ENCODE data around the gene CNTNAP2. TPM values are rescaled to one million over a fixed set of nuclear protein-coding genes. Genes with fewer than 3 reads are reported as not detected.

CNTNAP2 gene
- total RNA-seq, 1 experiment from 2014 or later: 64.5 TPM

DNA sequence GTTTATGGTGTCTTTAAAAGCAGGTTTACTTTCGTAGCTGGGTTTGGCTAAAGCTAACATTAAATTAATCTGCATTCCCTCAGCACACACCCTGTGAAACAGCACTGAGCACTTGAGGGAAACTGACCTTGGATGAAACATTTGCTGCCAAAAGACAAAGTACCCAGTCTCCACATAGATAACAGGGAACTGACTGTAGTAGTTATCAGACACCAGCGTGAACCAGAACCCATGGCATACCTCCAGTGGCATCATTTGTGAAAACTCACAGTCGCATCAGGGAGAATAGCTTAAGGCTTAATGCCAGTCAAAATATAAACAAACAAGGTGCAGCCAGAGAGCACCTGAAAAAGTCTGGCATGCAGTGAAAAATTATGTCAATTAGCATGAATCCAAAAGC is 2116.2 kb downstream of the CNTNAP2 start:
- Histone ChIP-seq H3K27ac (ENCODE audit: insufficient read length, low read depth, low read length) (no peak overlapping the region), H2BK120ac (ENCODE audit: low read depth, low read length, poor library complexity, severe bottlenecking) (no peak overlapping the region), H3K23ac (ENCODE audit: insufficient read length, low read depth, low read length) (no peak overlapping the region), H4K20me1 (ENCODE audit: control insufficient read depth, insufficient read depth, insufficient read length) (no peaks in the 10 kb centered on the region), H2AFZ (ENCODE audit: low read length) (no peak overlapping the region), H3K79me2 (ENCODE audit: insufficient read depth, low read length) (no peaks in the 10 kb centered on the region), H3K23me2 (ENCODE audit: insufficient read length, low read depth, low read length, poor library complexity, severe bottlenecking) (no peaks in the 10 kb centered on the region), H4K8ac (replicated peaks; ENCODE audit: insufficient read length, low read depth, low read length) (no peak overlapping the region), H3T11ph (ENCODE audit: low read length) (no peak overlapping the region), H4K91ac (ENCODE audit: insufficient read length, low read depth, low read length) (no peak overlapping the region), H3K9ac (ENCODE audit: extremely low read depth, insufficient read length, low read length) (no peak overlapping the region), H3K4me1 (ENCODE audit: insufficient read depth, low read length) (no peaks in the 10 kb centered on the region), H3K79me1 (ENCODE audit: insufficient read depth, low read depth, low read length, poor library complexity, severe bottlenecking) (no peaks in the 10 kb centered on the region), H3K18ac (ENCODE audit: insufficient read length, low read depth, low read length) (no peak overlapping the region), H3K9me3 (ENCODE audit: control insufficient read depth, low read depth, low read length) (no peaks in the 10 kb centered on the region), H4K5ac (ENCODE audit: insufficient read length, low read depth, low read length) (no peak overlapping the region), H2BK5ac (ENCODE audit: insufficient read length, low read length) (no peak overlapping the region), H3K4me2 (ENCODE audit: insufficient read depth, insufficient read length, low read length) (no peak overlapping the region), H2BK20ac (ENCODE audit: low read depth, low read length, poor library complexity, severe bottlenecking) (no peak overlapping the region), H3K4ac (ENCODE audit: low read depth, low read length) (no peak overlapping the region), H3K27me3 (ENCODE audit: insufficient read depth, low read length) (no peaks in the 10 kb centered on the region), H2BK12ac (ENCODE audit: insufficient read length, low read depth, low read length) (no peak overlapping the region), H2BK15ac (ENCODE audit: low read depth, low read length) (no peak overlapping the region), H3K14ac (ENCODE audit: insufficient read depth, low read length) (no peak overlapping the region), H3K56ac (ENCODE audit: insufficient read length, low read depth, low read length) (no peak overlapping the region), H2AK5ac (ENCODE audit: insufficient read length, low read length) (no peak overlapping the region)
- Mint-ChIP-seq H3K27me3 (ENCODE audit: low read depth) (no peaks in the 10 kb centered on the region; the same call in 1 of the 2 replicates), H3K4me3 (no peak overlapping the region), H3K27ac (no peak overlapping the region), H3K9me3 (peaks cover 4 to 7% of the 10 kb centered on the region in 2 experiments; a peak in 2 of 5 replicates), H3K36me3 (ENCODE audit: insufficient read depth in 1 of 3, low read depth in 3 of 3) (no peaks in the 10 kb centered on the region), H3K4me1 (no peaks in the 10 kb centered on the region)
- no CpG with 5 or more reads among the region's 3 CpGs for WGBS (ENCODE audit: extremely low coverage, insufficient read length, low lambda C conversion rate)
- TF ChIP-seq, protein P1, sequence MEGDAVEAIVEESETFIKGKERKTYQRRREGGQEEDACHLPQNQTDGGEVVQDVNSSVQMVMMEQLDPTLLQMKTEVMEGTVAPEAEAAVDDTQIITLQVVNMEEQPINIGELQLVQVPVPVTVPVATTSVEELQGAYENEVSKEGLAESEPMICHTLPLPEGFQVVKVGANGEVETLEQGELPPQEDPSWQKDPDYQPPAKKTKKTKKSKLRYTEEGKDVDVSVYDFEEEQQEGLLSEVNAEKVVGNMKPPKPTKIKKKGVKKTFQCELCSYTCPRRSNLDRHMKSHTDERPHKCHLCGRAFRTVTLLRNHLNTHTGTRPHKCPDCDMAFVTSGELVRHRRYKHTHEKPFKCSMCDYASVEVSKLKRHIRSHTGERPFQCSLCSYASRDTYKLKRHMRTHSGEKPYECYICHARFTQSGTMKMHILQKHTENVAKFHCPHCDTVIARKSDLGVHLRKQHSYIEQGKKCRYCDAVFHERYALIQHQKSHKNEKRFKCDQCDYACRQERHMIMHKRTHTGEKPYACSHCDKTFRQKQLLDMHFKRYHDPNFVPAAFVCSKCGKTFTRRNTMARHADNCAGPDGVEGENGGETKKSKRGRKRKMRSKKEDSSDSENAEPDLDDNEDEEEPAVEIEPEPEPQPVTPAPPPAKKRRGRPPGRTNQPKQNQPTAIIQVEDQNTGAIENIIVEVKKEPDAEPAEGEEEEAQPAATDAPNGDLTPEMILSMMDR (conservative IDR thresholded peaks at IDR 0.05): no peak
- DNase-seq: no peak
